Right renal cortex interstitium (tissue), 3 donors: ENCODE measurements around the gene ACCSL. TPM values are rescaled to one million over a fixed set of nuclear protein-coding genes. Genes with fewer than 3 reads are reported as not detected.
A peak's percentile ranks its signal among the peaks of the same experiment; 100 is the strongest.

ENCODE experiments used
- DNase-seq, 3 donors: peaks; one replicate each; pipeline ENCODE4 v3.0.0-alpha.2; 2013; ENCODE audit warnings: low read depth in 3 of 3, low spot score in 2 of 3
- polyA plus RNA-seq, 3 donors: library from polyadenylated mRNA; unstranded; fragments of 120-200 nt; gene quantifications; one replicate each; pipeline ENCODE4 v1.2.1, GENCODE V29; 2013; ENCODE audit not compliant: insufficient read length in 3 of 3

The ACCSL gene
- polyA plus RNA-seq, 3 donors, result 0.08 TPM; not detected in 2

DNA sequence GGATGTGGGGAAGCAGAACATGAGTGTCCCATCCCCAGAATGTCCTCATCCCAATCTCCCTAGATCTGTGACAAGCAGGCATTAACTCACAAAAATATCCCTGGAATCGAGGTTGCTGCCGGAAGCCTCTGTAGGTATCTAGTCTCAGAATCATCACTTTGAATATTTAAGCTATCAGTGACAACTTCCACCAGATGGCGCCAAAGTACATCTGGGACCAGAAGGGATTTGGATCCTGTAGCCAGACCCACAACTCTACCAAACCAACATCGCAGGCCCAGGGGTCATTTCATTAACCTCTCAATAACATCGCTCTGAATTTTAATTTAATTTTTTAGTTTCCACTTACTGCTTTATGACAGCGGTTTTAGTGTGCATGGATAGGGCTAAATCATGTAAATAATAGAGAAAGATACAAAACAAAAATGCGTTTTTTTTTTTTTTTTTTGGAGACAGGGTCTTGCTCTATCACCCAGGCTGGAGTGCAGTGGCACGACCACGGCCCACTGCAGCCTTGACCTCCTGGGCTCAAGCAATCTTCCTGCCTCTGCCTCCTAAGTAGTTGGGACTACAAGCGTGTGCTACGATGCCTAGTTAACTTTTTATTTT is 46.6 kb downstream of the ACCSL start:
- DNase-seq, result peak; percentile 57 to 72 (median 61)

DNA sequence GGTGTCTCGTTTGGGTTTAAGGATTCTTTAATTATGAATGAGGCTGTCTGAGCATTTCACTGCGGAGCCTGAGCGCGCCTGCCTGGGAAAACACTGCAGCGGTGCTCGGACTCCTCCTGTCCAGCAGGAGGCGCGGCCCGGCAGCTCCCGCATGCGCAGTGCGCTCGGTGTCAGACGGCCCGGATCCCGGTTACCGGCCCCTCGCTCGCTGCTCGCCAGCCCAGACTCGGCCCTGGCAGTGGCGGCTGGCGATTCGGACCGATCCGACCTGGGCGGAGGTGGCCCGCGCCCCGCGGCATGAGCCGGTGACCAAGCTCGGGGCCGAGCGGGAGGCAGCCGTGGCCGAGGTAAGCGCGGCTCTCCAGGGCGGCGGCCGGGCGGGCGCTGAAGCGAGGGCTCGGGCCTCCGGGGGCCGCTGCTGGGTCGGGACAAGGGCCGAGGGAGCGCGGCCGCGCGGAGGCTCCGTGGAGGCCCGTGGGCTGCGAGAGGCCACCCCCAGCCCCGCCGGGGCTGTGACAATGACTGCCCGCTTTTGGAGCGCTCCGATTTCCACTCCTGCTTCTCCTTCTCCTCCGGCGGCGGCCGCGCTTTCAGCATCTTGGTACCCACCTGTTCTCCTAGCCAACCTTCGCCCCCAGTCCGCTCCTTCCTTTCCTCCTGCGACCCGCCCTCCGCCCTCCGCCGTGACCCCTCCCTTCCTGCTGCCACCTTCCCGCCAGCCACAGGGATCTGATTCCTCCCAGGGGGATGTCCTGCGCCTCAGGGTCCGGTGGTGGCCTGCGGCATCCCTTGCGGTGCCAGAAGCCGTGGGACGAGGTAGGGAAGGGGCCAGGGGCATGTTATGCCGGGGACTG is 48.0 kb downstream of the ACCSL start, which contains the start of gene EXT2:
TSS of gene EXT2 (plus strand) at position 173 of the 854 bp plus-strand sequence. CDS start 12,035 bp downstream, outside the sequence.
- DNase-seq, result peak; percentile 48 to 74 (median 64)

DNA sequence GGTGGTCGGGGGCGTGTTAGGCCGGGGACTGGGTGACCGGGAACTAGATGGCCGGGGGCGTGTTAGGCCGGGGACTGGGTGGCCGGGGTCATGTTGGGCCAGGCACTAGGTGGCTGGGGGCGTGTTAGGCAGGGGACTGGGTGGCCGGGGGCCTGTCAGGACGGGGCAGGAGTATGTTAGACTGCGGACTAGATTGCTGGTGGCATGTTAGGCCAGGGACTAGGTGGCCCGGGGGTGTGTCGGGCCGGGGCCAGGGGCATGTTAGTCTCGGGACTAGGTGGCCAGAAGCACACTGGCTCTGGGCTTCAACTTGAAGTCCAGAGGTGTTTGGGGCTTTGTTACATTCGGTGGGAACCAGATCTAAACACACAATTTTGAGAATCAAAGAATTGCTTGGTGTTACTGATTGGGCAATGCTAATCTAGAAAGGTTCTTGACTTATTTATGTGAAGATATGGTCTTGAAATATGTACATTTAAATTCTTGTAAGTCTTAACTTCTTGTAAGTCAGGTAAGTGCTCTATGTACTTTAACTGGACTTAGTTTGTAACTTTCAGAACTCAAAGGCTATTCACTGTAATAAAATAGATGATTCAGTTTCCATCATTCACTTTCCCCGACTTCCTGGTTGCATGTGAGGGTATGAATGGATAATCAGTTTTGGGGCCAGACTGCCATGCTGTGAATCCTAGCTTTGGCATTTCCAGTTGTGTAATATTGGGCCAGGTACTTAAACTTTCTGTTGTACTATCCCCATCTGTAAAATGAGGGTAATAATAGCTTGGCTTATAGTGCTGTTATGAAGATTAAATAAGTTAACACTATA is 48.8 kb downstream of the ACCSL start:
- DNase-seq, result no peak

DNA sequence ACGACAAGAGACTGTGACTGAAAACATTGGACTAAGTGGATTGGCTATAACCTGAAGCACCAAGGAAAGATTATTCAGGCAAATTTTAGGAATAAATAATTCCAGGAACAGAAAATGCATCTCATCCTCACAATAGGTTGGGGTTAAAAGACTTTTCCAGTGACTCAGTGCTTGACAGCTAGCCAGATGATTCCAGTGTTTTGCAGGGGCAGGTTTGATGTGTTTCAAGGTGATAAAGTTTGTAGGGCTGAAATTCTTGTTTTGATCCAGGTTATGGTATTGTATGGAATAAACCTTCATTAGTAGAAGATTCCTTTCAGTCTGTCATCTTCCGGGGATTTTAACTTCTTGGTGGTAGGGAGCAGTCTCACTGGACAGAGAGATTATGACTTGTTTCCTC is 50.0 kb downstream of the ACCSL start:
- no peak for DNase-seq

DNA sequence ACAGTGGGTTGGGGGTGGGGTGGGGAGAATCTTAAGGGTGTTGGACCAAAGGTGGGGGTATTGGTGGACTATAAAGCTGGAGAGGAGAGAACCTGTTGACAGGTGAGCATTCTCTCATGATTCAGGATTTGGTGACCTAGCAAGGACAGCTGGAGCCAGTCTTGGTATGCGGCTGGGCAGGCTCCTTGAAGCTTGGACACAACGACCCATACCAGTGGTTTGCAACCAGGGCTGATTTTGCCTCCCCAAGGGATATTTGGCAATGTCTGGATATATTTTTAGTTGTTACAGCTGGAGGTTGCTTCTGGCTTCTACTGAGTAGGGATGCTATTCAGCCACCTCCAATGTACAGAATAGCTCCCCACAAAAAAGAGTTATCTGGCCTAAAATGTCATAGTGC is 53.3 kb downstream of the ACCSL start:
- DNase-seq, result no peak

DNA sequence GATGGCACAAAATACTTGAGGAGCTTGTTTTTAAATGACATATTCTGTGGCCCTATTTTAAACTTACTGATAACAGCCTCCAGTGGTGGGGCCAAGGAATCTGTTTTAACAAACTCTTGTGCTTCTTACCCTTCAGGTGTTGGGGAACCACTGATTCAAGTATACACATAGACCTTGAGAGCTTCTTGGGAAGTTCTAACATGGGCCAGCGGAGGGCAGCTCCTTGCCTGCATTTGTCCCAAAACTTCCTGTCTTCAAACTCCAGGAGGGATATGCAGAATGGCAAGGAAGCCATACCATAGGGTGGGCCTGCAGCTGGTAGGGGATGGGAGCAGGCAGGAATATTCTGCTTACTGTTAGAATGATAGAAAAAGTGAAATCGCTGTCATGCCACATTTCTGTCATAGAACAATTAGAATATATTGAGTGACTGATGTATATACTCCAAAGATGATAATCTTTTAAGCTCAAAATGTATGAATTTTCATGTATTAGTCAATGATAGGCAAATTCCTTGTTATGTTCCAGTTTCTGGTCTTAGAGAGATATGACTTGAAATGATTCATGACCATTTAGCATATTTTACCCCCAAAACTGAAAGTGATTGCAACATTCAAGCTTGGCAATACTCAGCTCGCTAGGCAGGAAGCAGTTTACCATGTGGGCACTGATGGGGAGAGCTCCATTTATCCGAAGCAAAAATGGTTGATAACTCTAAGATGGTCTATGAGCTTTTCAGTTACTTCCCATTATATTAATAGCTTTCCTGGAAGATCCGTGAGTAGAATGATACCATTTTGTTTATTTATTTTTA is 56.9 kb downstream of the ACCSL start:
- no peak for DNase-seq

DNA sequence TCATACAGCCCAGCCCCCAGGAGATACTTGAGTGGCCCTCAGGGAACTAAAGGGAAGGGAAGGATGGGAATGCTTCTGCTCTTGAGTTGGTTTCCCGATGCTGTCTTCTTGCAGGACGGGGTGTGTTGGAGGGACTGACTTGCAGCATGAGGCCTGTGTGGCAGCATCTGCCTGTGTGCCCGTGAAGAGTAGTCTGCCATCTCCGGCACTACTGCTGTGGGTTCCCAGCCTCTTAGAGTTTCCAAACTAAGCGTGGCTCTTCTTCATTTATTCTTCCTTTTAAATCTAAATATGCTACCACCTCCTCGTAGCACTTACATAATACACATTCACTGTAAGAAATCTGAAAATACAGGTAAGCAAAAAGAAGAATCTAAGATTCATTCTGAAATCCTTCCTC is 60.5 kb downstream of the ACCSL start:
- DNase-seq, result no peak

Other genes starting within 250 kb of the ACCSL start
- 10 to 100 TPM; 39.3 to 40.6 (median 39.8) TPM for gene ALKBH3, start 167.2 kb upstream of the ACCSL start, polyA plus RNA-seq
- 10 to 100 TPM in 1 of 3 donors, 1 to 10 TPM in 2; 8.6 to 10.5 (median 9.8) TPM for gene C11orf96, start 105.3 kb upstream of the ACCSL start, polyA plus RNA-seq
- 10 to 100 TPM; 18.0 to 39.2 (median 25.2) TPM for gene ACCS, start 18.3 kb downstream of the ACCSL start, polyA plus RNA-seq
- gene EXT2, start 47.7 kb downstream of the ACCSL start, polyA plus RNA-seq, result 10 to 100 TPM; 71.0 to 77.1 (median 72.4) TPM